ENCODE results near the gene GFI1B.
A peak's percentile ranks its signal among the peaks of the same experiment; 100 is the strongest.
"Not testable (repeated sequence)": the region's sequence is repeated elsewhere in the genome, so short reads cannot be mapped to it uniquely, and the experiment has no call there.

The GFI1B gene

GRCh38 chr9:132978451-132979131 is at the start of gene GFI1B:
Gene GFI1B (plus strand): TSS chr9:132978694. CDS start chr9:132986679, 7,985 bp downstream.
- DNase-seq, result no peak

- DNase-seq, result no peak
Measured at GRCh38 chr9:132931178-132931735, 47.2 kb upstream of the GFI1B start.

DNA sequence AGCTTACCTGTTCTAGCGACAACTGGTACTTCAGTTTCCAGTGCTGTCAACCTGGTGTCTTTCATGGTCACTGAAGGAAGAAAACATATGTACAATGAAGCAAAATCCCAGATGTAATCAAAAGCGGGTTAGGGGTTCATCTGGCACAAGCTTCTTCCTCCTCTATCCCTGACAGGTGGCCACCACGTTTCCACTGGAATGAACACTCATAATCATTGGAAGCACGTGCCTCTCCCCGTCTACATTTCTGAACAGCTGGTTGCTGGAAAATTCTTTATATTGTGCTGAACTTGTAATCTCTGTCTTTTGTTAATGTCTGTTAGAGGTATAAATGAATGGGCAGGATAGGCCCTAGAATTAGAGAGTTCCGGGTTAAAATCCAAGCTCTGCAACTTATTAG is 43.5 kb upstream of the GFI1B start:
- no peak for DNase-seq

DNA sequence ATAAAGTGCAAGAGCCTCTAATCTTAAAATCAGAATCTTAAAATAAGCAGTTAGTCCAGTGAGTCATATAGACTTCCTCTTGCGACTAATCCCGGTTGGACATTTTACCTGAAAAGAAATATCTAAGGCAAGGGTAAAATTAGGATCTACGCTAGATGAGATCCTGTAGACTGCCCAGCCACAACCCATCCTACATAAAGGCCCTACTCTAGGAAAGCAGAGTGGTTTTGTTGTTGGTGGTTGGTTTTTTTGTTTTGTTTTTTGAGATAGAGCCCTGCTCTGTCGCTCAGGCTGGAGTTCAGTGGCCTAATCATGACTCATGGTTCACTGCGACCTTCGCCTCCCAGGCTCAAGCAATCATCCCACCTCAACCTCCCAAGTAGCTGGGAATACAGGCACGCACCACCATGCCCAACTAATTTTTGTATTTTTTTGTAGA is 41.0 kb upstream of the GFI1B start:
- no peak for DNase-seq

GRCh38 chr9:132939169-132939568 is 39.3 kb upstream of the GFI1B start:
- no peak for DNase-seq

DNA sequence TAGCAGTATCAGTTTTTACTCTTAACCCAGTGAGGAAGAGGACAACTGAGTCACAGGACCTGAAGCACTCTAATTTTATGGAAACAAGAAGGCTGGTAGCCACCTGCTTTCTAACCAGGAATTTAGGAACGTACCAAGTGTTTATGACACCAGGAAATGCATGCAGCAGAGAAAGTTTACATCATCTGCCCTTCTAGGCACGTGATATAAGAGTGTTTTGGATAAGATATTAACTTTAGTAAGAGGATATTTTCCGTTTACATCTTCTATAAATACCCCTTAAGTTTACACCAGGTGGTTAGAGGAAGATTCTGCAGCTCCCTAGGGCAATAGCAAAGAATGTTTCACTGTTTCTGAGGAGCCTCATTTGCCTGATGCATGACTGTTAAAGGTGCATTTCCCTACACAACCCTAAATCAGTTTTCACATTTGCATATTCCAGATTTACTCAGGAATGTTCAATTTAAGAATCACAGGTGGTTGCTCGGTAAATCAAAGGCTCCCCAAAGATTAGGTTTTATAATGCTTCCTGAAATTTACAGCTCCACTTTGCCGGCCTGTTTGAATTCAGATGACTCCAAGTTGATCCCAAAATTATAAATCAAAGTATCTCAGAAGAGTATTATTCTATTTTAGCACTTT is 35.8 kb upstream of the GFI1B start:
- no peak for DNase-seq

- DNase-seq, result no peak
Measured at GRCh38 chr9:132943651-132944293, 34.7 kb upstream of the GFI1B start.

DNA sequence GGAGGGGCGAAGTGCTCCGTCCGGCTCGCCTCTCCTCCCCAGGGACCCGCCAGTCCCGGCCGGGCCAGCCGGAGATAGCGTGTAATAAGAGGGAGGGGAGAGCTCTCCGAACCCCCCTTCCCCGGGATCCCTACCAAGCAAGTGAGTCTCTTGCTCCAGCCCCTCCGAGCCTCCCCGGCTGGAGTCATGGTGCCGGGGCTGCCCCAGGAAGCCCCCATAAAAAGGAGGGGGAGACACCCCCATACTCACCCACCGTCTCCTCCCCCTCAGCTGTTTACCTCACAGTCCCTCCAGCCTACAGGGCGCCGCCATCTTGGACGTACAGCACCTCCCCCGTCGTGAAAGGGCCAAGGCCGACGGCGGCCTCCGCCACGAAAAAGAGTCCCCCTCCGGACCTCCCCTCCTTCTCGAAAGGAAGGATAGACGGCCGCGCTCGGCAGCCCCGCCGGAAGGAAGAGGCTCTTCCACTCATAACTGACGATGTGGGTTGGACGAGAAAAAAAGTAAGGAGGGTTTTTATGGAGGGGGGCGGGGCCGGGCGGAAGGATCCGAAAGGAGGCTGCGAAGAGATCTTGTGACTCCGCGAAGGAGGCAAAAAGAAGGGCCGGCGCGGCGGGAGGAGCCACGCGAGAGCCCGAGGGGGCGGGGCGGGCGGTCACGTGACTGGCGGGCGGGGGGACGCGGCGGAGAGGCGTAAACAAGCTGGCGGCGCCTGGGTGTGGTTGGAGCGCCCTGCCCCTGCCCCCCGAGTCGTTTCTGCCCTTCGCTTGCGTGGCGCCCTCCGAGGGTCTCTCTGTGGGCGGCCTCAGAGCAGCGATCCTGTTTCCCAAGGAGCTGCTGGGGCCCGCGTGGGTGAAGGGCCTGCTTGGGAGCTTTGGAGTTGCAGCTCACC is 34.0 kb upstream of the GFI1B start, which contains the start of gene TSC1:
TSC1 (minus strand) TSS at position 323 of the 892 bp plus-strand sequence. CDS start 15,744 bp downstream, outside the sequence.
- peak; percentile 99 for DNase-seq

- no peak for DNase-seq
Measured at GRCh38 chr9:132945186-132946130, 33.0 kb upstream of the GFI1B start.

GRCh38 chr9:132946211-132946610 is 32.3 kb upstream of the GFI1B start:
- no peak for DNase-seq

DNA sequence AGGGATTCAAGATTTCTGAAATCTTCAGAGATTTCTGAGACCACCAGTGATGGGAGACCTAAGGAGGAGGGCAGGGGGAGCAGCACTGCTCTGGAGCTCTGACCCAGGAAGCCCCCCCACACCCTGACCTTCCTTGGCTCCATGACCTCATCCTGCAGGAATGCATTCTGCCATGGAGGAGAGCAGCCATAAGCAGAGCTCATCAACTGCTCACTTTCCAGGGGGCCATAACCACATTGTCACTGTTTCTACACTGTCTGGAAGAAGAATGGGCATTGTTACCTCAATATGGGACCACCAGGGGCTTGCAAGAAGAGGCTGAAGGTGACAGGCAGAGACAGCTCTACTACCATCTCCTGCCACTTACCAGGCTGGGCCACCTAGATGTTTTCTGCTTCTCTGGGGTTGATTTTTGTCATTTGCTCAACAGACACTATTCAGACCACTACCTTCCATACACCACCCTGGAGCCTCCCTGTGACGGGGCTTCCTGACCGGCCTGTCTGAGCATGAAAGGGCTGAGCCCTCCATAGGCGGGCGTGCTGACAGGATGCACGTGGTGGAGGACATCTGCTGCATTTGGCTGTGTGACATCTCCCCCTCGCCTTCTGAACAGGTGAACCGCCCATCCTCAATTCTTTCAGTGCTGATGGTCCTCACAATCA is 31.7 kb upstream of the GFI1B start:
- DNase-seq, result no peak

GRCh38 chr9:132947756-132948155 is 30.7 kb upstream of the GFI1B start:
- no peak for DNase-seq

GRCh38 chr9:132948482-132949050 is 29.9 kb upstream of the GFI1B start:
- DNase-seq, result no peak

DNA sequence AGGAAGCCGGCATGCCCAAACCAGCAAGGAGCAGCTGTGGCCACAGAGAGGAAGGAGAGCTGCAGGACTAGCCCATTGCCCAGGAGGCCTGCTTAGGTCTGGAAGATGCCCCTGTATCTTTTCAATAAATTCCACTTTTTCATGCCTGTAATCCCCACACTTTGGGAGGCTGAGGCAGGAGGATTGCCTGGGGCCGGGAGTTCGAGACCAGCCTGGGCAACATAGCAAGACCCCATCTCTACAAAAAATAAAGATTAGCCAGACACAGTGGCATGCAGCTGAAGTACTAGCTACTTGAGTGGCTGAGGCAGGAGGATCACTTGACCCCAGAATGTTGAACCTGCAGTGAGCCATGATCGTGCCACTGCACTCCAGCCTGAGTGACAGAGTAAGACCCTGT is 28.8 kb upstream of the GFI1B start:
- no peak for DNase-seq

DNA sequence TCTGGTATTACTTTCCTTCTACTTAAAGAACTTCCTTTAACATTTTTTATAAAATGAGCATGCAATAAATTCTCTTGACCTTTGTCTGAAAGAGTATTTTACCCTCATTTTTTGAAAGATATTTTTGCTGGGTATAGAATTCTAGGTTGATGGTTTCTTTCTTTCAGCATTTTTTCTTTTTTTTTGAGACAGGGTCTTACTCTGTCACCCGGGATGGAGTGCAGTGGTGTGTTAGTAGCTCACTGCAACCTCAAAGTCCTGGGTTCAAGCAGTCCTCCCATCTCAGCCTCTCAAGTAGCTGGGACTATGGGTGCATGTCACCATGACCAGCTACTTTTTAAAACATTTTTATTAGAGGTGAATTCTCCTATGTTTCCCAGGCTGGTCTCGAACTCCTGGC is 23.4 kb upstream of the GFI1B start:
- DNase-seq, result no peak

GRCh38 chr9:132955768-132956167 is 22.7 kb upstream of the GFI1B start:
- DNase-seq, result no peak

DNA sequence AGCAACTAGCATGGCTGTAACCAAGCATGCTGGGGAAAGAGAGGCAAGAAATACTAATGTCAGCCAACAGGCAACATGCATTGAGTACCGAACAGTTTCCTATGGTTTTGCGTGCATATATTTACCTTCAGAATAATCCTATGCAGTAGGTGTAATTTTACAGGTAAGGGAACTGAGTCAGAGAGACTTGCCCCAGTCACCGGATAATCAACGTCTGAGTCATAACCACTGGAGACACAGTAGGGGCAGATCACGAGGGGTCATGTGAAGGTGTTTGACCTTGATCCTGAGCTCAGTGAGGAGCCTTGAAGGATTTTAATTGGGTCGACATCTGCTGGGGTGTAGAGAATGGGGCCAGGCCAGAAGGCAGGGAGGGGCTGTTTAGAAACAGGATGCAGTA is 20.7 kb upstream of the GFI1B start:
- DNase-seq, result no peak

- DNase-seq, result no peak
Measured at GRCh38 chr9:132961002-132961401, 17.5 kb upstream of the GFI1B start.

DNA sequence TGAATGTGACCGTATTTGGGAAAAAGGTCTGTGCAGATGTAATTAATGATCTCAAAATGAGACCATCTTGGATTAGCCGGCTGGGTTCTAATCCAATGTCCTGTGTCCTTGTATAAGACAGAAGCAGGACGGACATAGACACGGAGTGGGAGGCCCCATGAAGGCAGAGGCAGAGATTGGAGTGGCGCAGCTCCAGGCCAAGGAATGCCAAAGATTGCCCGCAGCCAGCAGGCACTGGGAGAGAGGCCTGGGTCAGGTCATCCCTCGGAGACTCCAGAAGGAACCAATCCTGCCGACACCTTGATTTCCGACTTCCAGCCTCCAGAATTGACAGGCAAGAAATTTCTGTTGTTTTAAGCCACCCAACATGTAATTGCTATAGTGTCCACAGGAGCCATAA is 13.0 kb upstream of the GFI1B start:
- DNase-seq, result no peak

DNA sequence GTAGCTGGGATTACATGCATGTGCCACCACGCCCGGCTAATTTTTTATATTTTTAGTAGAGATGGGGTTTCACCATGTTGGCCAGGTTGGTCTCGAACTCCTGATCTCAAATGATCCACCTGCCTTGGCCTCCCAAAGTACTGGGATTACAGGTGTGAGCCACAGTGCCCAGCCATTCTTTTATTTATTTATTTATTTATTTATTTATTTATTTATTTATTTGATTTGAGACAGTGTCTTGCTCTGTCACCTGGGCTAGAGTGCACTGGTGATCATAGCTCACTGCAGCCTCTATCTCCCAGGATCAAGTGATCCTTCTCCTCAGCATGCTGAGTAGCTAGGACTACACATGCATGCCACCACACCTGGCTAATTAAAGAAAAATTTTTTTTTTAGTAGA is 10.6 kb upstream of the GFI1B start:
- not testable (repeated sequence) for DNase-seq

- no peak for DNase-seq
Measured at GRCh38 chr9:132969783-132970182, 8.7 kb upstream of the GFI1B start.

Measured in activated effector memory CD4-positive, alpha-beta T cell treated with Interleukin-2 at 50 U/mL for 16 hours (primary cell).